K562 (cell line): ENCODE data around the gene VIM. TPM values are rescaled to one million over a fixed set of nuclear protein-coding genes. Genes with fewer than 3 reads are reported as not detected.
A peak's percentile ranks its signal among the peaks of the same experiment; 100 is the strongest.

Experiments used
- DPF2 ChIP-seq: fragments of 450-650 bp; IDR thresholded peaks from 2 replicates; pipeline ENCODE4 v1.6.1; 2016
- FOS ChIP-seq: IDR thresholded peaks from 3 replicates; pipeline ENCODE4 v1.6.1; 2011; ENCODE audit not compliant: insufficient read length; ENCODE audit errors: extremely low read depth
- FOXM1 ChIP-seq, 2 experiments: fragments of 450-650 bp in 1 of 2; sonication (generic) in 1 of 2; formaldehyde crosslinking in 1 of 2; IDR thresholded peaks; 2 replicates each; pipeline versions ENCODE4 v1.6.1 to v1.9.0; 2017 to 2022; ENCODE audit warnings: low read depth in 2 of 2, mild to moderate bottlenecking in 2 of 2, missing genetic modification reagents in 1 of 2, moderate library complexity in 1 of 2
- FOXO4 ChIP-seq: fragments of 450-650 bp; formaldehyde crosslinking; IDR thresholded peaks from 2 replicates; pipeline ENCODE4 v1.4.0; 2020; ENCODE audit warnings: mild to moderate bottlenecking, moderate library complexity
- GTF2B ChIP-seq: IDR thresholded peaks from 2 replicates; pipeline ENCODE4 v1.6.1; 2011; ENCODE audit not compliant: insufficient read length; ENCODE audit errors: extremely low read depth
- HCFC1 ChIP-seq: IDR thresholded peaks from 2 replicates; pipeline ENCODE4 v1.6.1; 2012; ENCODE audit warnings: low read depth, low read length, improper control_type of control experiment
- MTF1 ChIP-seq: fragments of 250-450 bp; sonication (Bioruptor Pico); IDR thresholded peaks from 2 replicates; pipeline ENCODE4 v1.9.0; 2021; ENCODE audit warnings: moderate library complexity, mild to moderate bottlenecking, inconsistent platforms, borderline replicate concordance
- NFYB ChIP-seq: IDR thresholded peaks from 2 replicates; pipeline ENCODE4 v1.6.1; 2011; ENCODE audit warnings: mild to moderate bottlenecking, moderate library complexity; ENCODE audit not compliant: insufficient read length; ENCODE audit errors: extremely low read depth
- RBBP5 ChIP-seq: fragments of 200-600 bp; sonication (generic); IDR thresholded peaks from 2 replicates; pipeline ENCODE4 v1.6.1; 2012; ENCODE audit warnings: borderline replicate concordance, mild to moderate bottlenecking, low read length, control low read depth, inconsistent platforms; ENCODE audit not compliant: insufficient read depth, poor library complexity, severe bottlenecking
- RBM15 ChIP-seq: fragments of 200-400 bp; formaldehyde crosslinking; IDR thresholded peaks from 2 replicates; pipeline ENCODE4 v1.6.1; 2018; ENCODE audit warnings: mild to moderate bottlenecking, low read length, moderate library complexity; ENCODE audit not compliant: insufficient read depth
- SOX6 ChIP-seq: fragments of 450-650 bp; IDR thresholded peaks from 2 replicates; pipeline ENCODE4 v1.6.1; 2014; ENCODE audit warnings: mild to moderate bottlenecking
- YBX1 ChIP-seq: fragments of 450-650 bp; IDR thresholded peaks from 2 replicates; pipeline ENCODE4 v1.7.1; 2016; ENCODE audit warnings: mild to moderate bottlenecking
- ZNF12 ChIP-seq: sonication (generic); formaldehyde crosslinking; IDR thresholded peaks from 2 replicates; pipeline ENCODE4 v1.4.0; 2020; ENCODE audit warnings: mild to moderate bottlenecking, missing genetic modification reagents
- ZNF445 ChIP-seq: fragments of 250-450 bp; sonication (Bioruptor Pico); IDR thresholded peaks from 2 replicates; pipeline ENCODE4 v1.4.0; 2020; ENCODE audit warnings: low read depth, mild to moderate bottlenecking, moderate library complexity
- ZNF668 ChIP-seq: fragments of 250-450 bp; sonication (Bioruptor Pico); IDR thresholded peaks from 2 replicates; pipeline ENCODE4 v1.8.0; 2022; ENCODE audit warnings: mild to moderate bottlenecking, inconsistent platforms
- polyA plus RNA-seq, 8 experiments: library from polyadenylated mRNA; depleted of rRNA in 4 of 8; stranded (reverse) in 5 of 8; unstranded in 3 of 8; fragments of >200 nt; fragmentation: Nextera tagmentation in 2 of 8; fragmentation: Illumina TruSeq in 1 of 8; extraction: Ambion mirVana in 2 of 8; extraction: Trizol in 1 of 8; gene quantifications; 2 replicates each; pipeline versions ENCODE4 v1.2.1 to v1.2.3, GENCODE V29; 2011 to 2014; ENCODE audit warnings: inconsistent platforms in 1 of 8, missing spikeins in 1 of 8
- total RNA-seq, 7 experiments: library from RNA; depleted of rRNA in 6 of 7; stranded (reverse); fragments of >200 nt in 6 of 7; fragmentation: Illumina TruSeq in 2 of 7; extraction: Trizol in 2 of 7; gene quantifications; 2 replicates each; pipeline versions ENCODE4 v1.2.1 to v1.2.3, GENCODE V29; 2011 to 2021; ENCODE audit warnings: low replicate concordance in 1 of 7
- TF ChIP-seq, protein P1 (sequence below): fragments of 450-650 bp; conservative IDR thresholded peaks from 2 replicates; pipeline ENCODE4 v1.6.1; 2016; ENCODE audit warnings: missing genetic modification characterization, low read depth, mild to moderate bottlenecking, control low read depth, missing compliant biosample characterization
- TF ChIP-seq, protein P2 (sequence below): fragments of 450-650 bp; IDR thresholded peaks from 2 replicates; pipeline ENCODE4 v1.7.1; 2018; ENCODE audit warnings: mild to moderate bottlenecking, low read depth; ENCODE audit not compliant: partially characterized antibody
- TF ChIP-seq, protein P3 (sequence below): IDR thresholded peaks from 2 replicates; pipeline ENCODE4 v1.6.1; 2016; ENCODE audit warnings: missing genetic modification characterization, missing compliant biosample characterization

VIM gene
- total and polyA plus RNA-seq, 9 of the 15 experiments (the other 6 are each of a cell fraction or from before 2014, with no cell fraction given): 86.0 to 621 (median 383) TPM

- TF ChIP-seq, protein P1, sequence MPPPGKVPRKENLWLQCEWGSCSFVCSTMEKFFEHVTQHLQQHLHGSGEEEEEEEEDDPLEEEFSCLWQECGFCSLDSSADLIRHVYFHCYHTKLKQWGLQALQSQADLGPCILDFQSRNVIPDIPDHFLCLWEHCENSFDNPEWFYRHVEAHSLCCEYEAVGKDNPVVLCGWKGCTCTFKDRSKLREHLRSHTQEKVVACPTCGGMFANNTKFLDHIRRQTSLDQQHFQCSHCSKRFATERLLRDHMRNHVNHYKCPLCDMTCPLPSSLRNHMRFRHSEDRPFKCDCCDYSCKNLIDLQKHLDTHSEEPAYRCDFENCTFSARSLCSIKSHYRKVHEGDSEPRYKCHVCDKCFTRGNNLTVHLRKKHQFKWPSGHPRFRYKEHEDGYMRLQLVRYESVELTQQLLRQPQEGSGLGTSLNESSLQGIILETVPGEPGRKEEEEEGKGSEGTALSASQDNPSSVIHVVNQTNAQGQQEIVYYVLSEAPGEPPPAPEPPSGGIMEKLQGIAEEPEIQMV (tag): no peak
- no peak for TF ChIP-seq GTF2B
- TF ChIP-seq RBBP5: no peak
- TF ChIP-seq FOXM1 (IDR thresholded peaks at IDR 0.05; ENCODE audit: low read depth): peak; percentile 23; the same call in 1 of the 2 replicates
- TF ChIP-seq FOXM1 (CRISPR knock-in tag; IDR thresholded peaks at IDR 0.05; ENCODE audit: low read depth): no peak
- no peak for TF ChIP-seq MTF1 (CRISPR knock-in tag)
- TF ChIP-seq YBX1: no peak
- TF ChIP-seq FOXO4: no peak
- TF ChIP-seq RBM15: no peak
- no peak for TF ChIP-seq ZNF12 (CRISPR knock-in tag)
- TF ChIP-seq HCFC1: no peak
- no peak for TF ChIP-seq FOS
- TF ChIP-seq ZNF445: no peak
- TF ChIP-seq SOX6: peak; percentile 76
- no peak for TF ChIP-seq NFYB
- TF ChIP-seq DPF2: peak; percentile 86
- TF ChIP-seq, protein P2, sequence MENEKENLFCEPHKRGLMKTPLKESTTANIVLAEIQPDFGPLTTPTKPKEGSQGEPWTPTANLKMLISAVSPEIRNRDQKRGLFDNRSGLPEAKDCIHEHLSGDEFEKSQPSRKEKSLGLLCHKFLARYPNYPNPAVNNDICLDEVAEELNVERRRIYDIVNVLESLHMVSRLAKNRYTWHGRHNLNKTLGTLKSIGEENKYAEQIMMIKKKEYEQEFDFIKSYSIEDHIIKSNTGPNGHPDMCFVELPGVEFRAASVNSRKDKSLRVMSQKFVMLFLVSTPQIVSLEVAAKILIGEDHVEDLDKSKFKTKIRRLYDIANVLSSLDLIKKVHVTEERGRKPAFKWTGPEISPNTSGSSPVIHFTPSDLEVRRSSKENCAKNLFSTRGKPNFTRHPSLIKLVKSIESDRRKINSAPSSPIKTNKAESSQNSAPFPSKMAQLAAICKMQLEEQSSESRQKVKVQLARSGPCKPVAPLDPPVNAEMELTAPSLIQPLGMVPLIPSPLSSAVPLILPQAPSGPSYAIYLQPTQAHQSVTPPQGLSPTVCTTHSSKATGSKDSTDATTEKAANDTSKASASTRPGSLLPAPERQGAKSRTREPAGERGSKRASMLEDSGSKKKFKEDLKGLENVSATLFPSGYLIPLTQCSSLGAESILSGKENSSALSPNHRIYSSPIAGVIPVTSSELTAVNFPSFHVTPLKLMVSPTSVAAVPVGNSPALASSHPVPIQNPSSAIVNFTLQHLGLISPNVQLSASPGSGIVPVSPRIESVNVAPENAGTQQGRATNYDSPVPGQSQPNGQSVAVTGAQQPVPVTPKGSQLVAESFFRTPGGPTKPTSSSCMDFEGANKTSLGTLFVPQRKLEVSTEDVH: no peak
- TF ChIP-seq ZNF668 (CRISPR knock-in tag): no peak
- TF ChIP-seq, protein P3, sequence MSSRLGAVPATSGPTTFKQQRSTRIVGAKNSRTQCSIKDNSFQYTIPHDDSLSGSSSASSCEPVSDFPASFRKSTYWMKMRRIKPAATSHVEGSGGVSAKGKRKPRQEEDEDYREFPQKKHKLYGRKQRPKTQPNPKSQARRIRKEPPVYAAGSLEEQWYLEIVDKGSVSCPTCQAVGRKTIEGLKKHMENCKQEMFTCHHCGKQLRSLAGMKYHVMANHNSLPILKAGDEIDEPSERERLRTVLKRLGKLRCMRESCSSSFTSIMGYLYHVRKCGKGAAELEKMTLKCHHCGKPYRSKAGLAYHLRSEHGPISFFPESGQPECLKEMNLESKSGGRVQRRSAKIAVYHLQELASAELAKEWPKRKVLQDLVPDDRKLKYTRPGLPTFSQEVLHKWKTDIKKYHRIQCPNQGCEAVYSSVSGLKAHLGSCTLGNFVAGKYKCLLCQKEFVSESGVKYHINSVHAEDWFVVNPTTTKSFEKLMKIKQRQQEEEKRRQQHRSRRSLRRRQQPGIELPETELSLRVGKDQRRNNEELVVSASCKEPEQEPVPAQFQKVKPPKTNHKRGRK: no peak
Observed at GRCh38 chr10:17244700-17245365, 16.8 kb downstream of the VIM start (continued).
